ENCODE measurements around the gene SLC35F3. TPM values are rescaled to one million over a fixed set of nuclear protein-coding genes. Genes with fewer than 3 reads are reported as not detected.

SLC35F3 gene
- total and polyA plus RNA-seq, 9 donors = 0.04 to 0.69 (median 0.17) TPM; not detected in 3

DNA sequence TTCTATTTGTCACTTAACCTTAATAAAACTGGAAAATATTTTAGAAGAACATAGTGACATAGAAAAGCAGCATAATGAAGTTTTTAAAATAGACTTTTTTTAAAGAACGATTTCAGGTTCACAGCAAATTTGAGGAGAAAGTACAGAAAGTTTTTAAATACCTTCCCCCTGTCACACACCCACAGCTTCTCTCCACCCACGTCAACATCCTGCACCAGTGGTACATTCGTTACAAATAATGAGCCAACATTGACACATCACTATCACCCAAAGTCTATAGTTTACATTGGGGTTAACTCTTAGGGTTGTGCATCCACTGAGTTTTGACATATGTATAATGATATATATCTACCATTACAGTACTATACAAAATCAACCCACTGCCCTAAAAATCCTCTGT, 3.0 kb upstream of the SLC35F3 start:
- 37 to 50% (median 48%) methylated on average over 3 of the region's 3 CpGs for WGBS, 3 donors
- intact Hi-C loops (cut with DNase I) = no loop called here

DNA sequence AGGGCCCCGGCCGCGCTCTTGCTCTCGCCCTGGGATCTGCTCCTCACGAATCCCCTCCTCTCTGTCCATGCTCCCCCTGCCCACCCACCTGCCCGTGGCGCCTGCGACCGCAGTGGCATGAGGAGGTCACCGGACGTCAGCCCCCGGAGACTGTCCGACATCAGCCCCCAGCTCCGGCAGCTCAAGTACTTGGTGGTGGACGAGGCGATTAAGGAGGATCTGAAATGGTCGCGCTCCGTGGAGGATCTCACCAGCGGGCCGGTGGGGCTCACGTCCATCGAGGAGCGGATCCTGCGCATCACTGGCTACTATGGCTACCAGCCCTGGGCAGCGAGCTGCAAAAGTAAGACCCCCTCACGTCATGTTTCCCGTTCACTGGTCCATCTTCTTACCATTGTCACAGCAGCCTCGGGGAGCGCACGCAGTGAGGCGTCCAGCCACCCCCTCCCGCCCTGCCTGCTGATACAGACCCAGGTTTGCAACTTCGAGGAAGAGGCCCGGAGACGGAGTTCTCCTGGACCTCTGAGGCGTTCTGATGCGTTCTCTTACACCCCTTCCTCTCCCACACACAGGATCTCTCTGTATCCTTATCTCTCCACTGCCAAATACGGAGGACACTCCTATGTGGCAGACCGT, 1.1 kb downstream of the SLC35F3 start:
- WGBS, 3 donors = 7 to 10% (median 7%) methylated on average over 38 to 40 of the region's 40 CpGs
- no peak for DNase-seq
- H3K27ac ChIP-seq = no peak overlapping the region
- H3K27me3 ChIP-seq = no peaks in the 10 kb centered on the region
- H3K36me3 ChIP-seq = no peaks in the 10 kb centered on the region
- H3K4me1 ChIP-seq (ENCODE audit: insufficient read depth) = peaks cover 2% of the 10 kb centered on the region
- peaks cover 0 to 3% of the 10 kb centered on the region in 2 donors for H3K9me3 ChIP-seq
- intact Hi-C loops (cut with DNase I) = no loop called here
- H3K4me3 ChIP-seq = no peak overlapping the region
- TF ChIP-seq EP300 (IDR thresholded peaks at IDR 0.05) (no peak), POLR2A (IDR thresholded peaks at IDR 0.05) (no peak)
- TF ChIP-seq, protein P1, sequence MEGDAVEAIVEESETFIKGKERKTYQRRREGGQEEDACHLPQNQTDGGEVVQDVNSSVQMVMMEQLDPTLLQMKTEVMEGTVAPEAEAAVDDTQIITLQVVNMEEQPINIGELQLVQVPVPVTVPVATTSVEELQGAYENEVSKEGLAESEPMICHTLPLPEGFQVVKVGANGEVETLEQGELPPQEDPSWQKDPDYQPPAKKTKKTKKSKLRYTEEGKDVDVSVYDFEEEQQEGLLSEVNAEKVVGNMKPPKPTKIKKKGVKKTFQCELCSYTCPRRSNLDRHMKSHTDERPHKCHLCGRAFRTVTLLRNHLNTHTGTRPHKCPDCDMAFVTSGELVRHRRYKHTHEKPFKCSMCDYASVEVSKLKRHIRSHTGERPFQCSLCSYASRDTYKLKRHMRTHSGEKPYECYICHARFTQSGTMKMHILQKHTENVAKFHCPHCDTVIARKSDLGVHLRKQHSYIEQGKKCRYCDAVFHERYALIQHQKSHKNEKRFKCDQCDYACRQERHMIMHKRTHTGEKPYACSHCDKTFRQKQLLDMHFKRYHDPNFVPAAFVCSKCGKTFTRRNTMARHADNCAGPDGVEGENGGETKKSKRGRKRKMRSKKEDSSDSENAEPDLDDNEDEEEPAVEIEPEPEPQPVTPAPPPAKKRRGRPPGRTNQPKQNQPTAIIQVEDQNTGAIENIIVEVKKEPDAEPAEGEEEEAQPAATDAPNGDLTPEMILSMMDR (IDR thresholded peaks at IDR 0.05) = no peak

More for the DNA sequence above, 3.0 kb upstream of the SLC35F3 start:
- Histone ChIP-seq H3K4me1 (ENCODE audit: insufficient read depth) (peaks cover 2% of the 10 kb centered on the region), H3K27ac (no peak overlapping the region), H3K9me3 (peaks cover 0 to 3% of the 10 kb centered on the region in 2 donors), H3K36me3 (no peaks in the 10 kb centered on the region), H3K4me3 (no peak overlapping the region), H3K27me3 (no peaks in the 10 kb centered on the region)
- no peak for TF ChIP-seq EP300 (IDR thresholded peaks at IDR 0.05)
- TF ChIP-seq, protein P1 (IDR thresholded peaks at IDR 0.05) = no peak
- TF ChIP-seq POLR2A (IDR thresholded peaks at IDR 0.05) = no peak
- no peak for DNase-seq

DNA sequence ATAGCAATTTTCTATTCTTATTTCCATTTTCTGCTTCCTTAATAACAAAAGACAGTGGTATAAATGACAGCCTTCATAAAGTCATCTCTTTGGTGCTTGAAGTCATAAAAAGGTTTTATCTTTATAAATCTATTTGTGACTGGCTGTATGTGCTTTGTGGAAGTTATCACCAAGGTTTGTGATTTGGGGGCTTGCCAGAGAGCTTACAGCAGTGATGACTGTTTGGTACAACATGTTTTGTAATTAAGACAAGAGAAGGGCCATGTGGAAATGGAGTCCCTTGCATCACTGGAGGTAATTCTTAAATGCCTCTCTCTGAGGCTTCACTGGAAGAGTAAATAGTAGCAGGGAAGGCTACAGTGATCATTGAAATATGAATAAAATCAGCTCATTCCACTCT, 2.7 kb downstream of the SLC35F3 start:
- no peak overlapping the region for H3K27ac ChIP-seq
- H3K9me3 ChIP-seq = peaks cover 0 to 3% of the 10 kb centered on the region in 2 donors
- no peak for DNase-seq
- intact Hi-C loops (cut with DNase I) = no loop called here
- no peak overlapping the region for H3K4me3 ChIP-seq
- no peaks in the 10 kb centered on the region for H3K36me3 ChIP-seq
- no peaks in the 10 kb centered on the region for H3K27me3 ChIP-seq
- TF ChIP-seq POLR2A (IDR thresholded peaks at IDR 0.05) (no peak), EP300 (IDR thresholded peaks at IDR 0.05) (no peak)
- peaks cover 2% of the 10 kb centered on the region for H3K4me1 ChIP-seq (ENCODE audit: insufficient read depth)

DNA sequence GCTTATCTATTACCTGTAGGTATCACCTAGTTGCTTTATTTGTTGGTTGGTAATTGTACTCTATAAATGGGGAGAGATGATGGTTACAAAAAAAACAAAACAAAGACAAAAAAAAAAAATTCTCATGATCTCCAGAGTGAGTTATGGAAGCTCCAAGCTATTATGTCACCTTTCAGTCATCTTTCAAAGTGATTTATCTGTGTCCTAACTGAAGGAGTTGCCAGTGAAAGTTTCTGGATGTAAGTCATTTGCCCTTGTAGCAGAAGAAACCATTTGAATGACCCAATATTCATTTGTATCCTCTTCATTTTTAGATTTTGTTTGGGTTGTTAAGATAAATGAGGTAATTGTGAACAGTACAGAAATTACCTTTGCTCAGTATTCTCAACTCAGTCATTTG, 3.6 kb downstream of the SLC35F3 start:
- Histone ChIP-seq H3K4me1 (ENCODE audit: insufficient read depth) (peaks cover 2% of the 10 kb centered on the region), H3K27me3 (no peaks in the 10 kb centered on the region), H3K36me3 (no peaks in the 10 kb centered on the region), H3K27ac (no peak overlapping the region), H3K9me3 (peaks cover 0 to 3% of the 10 kb centered on the region in 2 donors), H3K4me3 (no peak overlapping the region)
- intact Hi-C loops (cut with DNase I) = no loop called here
- TF ChIP-seq EP300 (IDR thresholded peaks at IDR 0.05) (no peak), POLR2A (IDR thresholded peaks at IDR 0.05) (no peak)
- TF ChIP-seq, protein P1 (IDR thresholded peaks at IDR 0.05) = no peak
- DNase-seq = no peak

DNA sequence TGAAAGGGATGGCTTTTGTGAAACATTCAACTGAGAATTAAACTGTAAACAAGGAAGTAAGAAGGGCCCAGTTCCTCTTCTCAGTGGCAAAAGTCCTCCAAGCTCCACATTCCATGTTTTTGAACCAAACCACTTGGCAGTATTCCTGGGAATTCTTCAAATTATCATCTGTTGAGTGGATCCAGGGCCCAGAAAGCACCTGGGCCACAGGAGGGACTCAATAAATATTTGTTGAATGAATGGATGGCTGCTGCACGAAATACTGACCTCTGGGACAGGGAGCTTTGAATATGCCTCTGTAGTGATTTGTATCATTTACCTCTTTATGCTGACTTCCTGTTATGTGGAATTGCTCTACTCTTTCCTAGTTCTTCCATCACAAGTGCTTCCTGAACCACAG, 4.7 kb downstream of the SLC35F3 start:
- Histone ChIP-seq H3K27ac (no peak overlapping the region), H3K9me3 (peaks cover 0 to 3% of the 10 kb centered on the region in 2 donors), H3K36me3 (no peaks in the 10 kb centered on the region), H3K4me3 (no peak overlapping the region), H3K27me3 (no peaks in the 10 kb centered on the region), H3K4me1 (ENCODE audit: insufficient read depth) (peaks cover 2% of the 10 kb centered on the region)
- TF ChIP-seq POLR2A (IDR thresholded peaks at IDR 0.05) = no peak
- WGBS, 3 donors = 35 to 67% (median 40%) methylated on average over 1 of the region's 1 CpG
- DNase-seq = no peak
- intact Hi-C loops (cut with DNase I) = no loop called here

All from ovary (tissue), 9 donors.